CD4-positive, alpha-beta T cell treated with Interleukin-6 at 100 ng/mL for 8 hours (primary cell): Measurements from ENCODE around the gene JAKMIP2.
"Not testable (repeated sequence)": the region's sequence is repeated elsewhere in the genome, so short reads cannot be mapped to it uniquely, and the experiment has no call there.

Source experiments
- DNase-seq: peaks from one replicate; pipeline ENCODE4 v3.0.0-alpha.2; 2020; ENCODE audit warnings: mixed read lengths, low spot score

JAKMIP2 gene

GRCh38 chr5:147557876-147558745 lies 224.4 kb downstream of the JAKMIP2 start:
- DNase-seq: no peak

GRCh38 chr5:147555176-147555575 lies 227.4 kb downstream of the JAKMIP2 start:
- no peak for DNase-seq

- DNase-seq: no peak
Observed at GRCh38 chr5:147554261-147554817, 228.2 kb downstream of the JAKMIP2 start.

- not testable (repeated sequence) for DNase-seq
Observed at GRCh38 chr5:147553817-147554216, 228.7 kb downstream of the JAKMIP2 start.

- DNase-seq: no peak
Observed at GRCh38 chr5:147552897-147553296, 229.6 kb downstream of the JAKMIP2 start.

GRCh38 chr5:147551677-147552076 lies 230.9 kb downstream of the JAKMIP2 start:
- no peak for DNase-seq

GRCh38 chr5:147547730-147548129 lies 234.8 kb downstream of the JAKMIP2 start:
- no peak for DNase-seq

GRCh38 chr5:147544556-147544955 lies 238.0 kb downstream of the JAKMIP2 start:
- DNase-seq: no peak

- DNase-seq: no peak
Observed at GRCh38 chr5:147539053-147539452, 243.5 kb downstream of the JAKMIP2 start.

GRCh38 chr5:147538236-147538635 lies 244.3 kb downstream of the JAKMIP2 start:
- no peak for DNase-seq
